ENCODE measurements around the gene FAT1. TPM values are rescaled to one million over a fixed set of nuclear protein-coding genes. Genes with fewer than 3 reads are reported as not detected.

Gene FAT1
- total and polyA plus RNA-seq, 9 donors: 80.7 to 144 (median 124) TPM

DNA sequence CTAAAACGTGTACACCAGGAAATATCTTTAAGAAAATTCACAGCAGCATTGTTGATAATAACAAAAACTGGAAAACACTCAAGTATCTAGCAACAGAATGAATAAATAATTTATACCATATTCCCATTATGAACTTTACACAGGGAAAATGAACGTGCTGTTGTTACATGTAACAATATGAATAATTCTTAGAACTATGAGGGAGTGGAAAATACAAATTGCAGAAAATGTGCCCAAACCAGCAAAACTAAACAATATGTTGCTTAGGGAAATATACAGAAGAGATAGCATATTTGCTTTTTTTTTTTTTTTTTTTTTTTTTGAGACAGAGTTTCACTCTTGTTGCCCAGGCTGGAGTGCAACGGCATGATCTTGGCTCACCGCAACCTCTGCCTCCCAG lies 14.8 kb upstream of the FAT1 start:
- no CpG with 5 or more reads among the region's 4 CpGs for WGBS (ENCODE audit: insufficient coverage)
- H3K36me3 ChIP-seq (ENCODE audit: control insufficient read depth, insufficient read depth, low read length): no peaks in the 10 kb centered on the region
- DNase-seq: peak; percentile 40
- H3K27ac ChIP-seq (ENCODE audit: low read length): no peak overlapping the region
- peaks cover 7% of the 10 kb centered on the region for H3K4me1 ChIP-seq (ENCODE audit: control insufficient read depth, insufficient read depth, low read length)
- no peak overlapping the region for H3K4me3 ChIP-seq (ENCODE audit: low read length)
- H3K27me3 ChIP-seq (ENCODE audit: control insufficient read depth, insufficient read depth, low read length): no peaks in the 10 kb centered on the region
- no peaks in the 10 kb centered on the region for H3K9me3 ChIP-seq (replicated peaks; ENCODE audit: control insufficient read depth, low read depth, low read length)

DNA sequence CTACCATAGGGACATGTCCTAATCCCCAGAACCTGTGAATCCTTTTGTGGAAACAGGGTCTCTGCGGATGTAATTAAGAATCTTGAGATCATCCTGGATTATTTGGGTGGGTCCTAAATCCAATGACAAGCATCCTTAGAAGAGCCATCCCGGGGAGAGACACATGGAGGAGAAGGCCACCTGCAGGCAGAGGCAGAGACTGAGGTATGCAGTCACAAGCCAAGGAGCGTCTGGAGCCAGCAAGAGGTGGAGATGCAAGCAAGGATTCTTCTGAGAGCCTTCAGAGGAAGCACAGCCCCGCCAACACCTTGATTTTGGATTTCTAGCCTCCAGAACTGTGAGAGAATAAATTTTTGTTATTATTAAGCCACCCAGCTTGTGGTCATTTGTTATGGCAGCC lies 13.8 kb upstream of the FAT1 start:
- H3K27me3 ChIP-seq (ENCODE audit: control insufficient read depth, insufficient read depth, low read length): no peaks in the 10 kb centered on the region
- no peak for DNase-seq
- no peaks in the 10 kb centered on the region for H3K9me3 ChIP-seq (replicated peaks; ENCODE audit: control insufficient read depth, low read depth, low read length)
- H3K4me3 ChIP-seq (ENCODE audit: low read length): no peak overlapping the region
- no peak overlapping the region for H3K27ac ChIP-seq (ENCODE audit: low read length)
- WGBS (ENCODE audit: insufficient coverage): 75% methylated on average over 3 of the region's 4 CpGs
- peaks cover 5% of the 10 kb centered on the region for H3K4me1 ChIP-seq (ENCODE audit: control insufficient read depth, insufficient read depth, low read length)
- no peaks in the 10 kb centered on the region for H3K36me3 ChIP-seq (ENCODE audit: control insufficient read depth, insufficient read depth, low read length)

- DNase-seq: no peak
- H3K27ac ChIP-seq (ENCODE audit: low read length): no peak overlapping the region
- H3K36me3 ChIP-seq (ENCODE audit: control insufficient read depth, insufficient read depth, low read length): no peaks in the 10 kb centered on the region
- H3K4me1 ChIP-seq (ENCODE audit: control insufficient read depth, insufficient read depth, low read length): peaks cover 5% of the 10 kb centered on the region
- H3K9me3 ChIP-seq (replicated peaks; ENCODE audit: control insufficient read depth, low read depth, low read length): no peaks in the 10 kb centered on the region
- no peaks in the 10 kb centered on the region for H3K27me3 ChIP-seq (ENCODE audit: control insufficient read depth, insufficient read depth, low read length)
- whole genome bisulfite sequencing (ENCODE audit: insufficient coverage): 100% methylated on average over 1 of the region's 6 CpGs
- H3K4me3 ChIP-seq (ENCODE audit: low read length): no peak overlapping the region
Observed at GRCh38 chr4:186736466-186736865, 12.8 kb upstream of the FAT1 start.

GRCh38 chr4:186734251-186734650 lies 10.6 kb upstream of the FAT1 start:
- no peak for DNase-seq
- WGBS (ENCODE audit: insufficient coverage): no CpG with 5 or more reads among the region's 7 CpGs
- H3K4me1 ChIP-seq (ENCODE audit: control insufficient read depth, insufficient read depth, low read length): no peaks in the 10 kb centered on the region
- no peaks in the 10 kb centered on the region for H3K36me3 ChIP-seq (ENCODE audit: control insufficient read depth, insufficient read depth, low read length)
- no peak overlapping the region for H3K27ac ChIP-seq (ENCODE audit: low read length)
- H3K9me3 ChIP-seq (replicated peaks; ENCODE audit: control insufficient read depth, low read depth, low read length): no peaks in the 10 kb centered on the region
- no peaks in the 10 kb centered on the region for H3K27me3 ChIP-seq (ENCODE audit: control insufficient read depth, insufficient read depth, low read length)
- no peak overlapping the region for H3K4me3 ChIP-seq (ENCODE audit: low read length)

GRCh38 chr4:186733778-186734177 lies 10.1 kb upstream of the FAT1 start:
- no peak overlapping the region for H3K27ac ChIP-seq (ENCODE audit: low read length)
- no peaks in the 10 kb centered on the region for H3K9me3 ChIP-seq (replicated peaks; ENCODE audit: control insufficient read depth, low read depth, low read length)
- WGBS (ENCODE audit: insufficient coverage): 41% methylated on average over 3 of the region's 4 CpGs
- H3K27me3 ChIP-seq (ENCODE audit: control insufficient read depth, insufficient read depth, low read length): no peaks in the 10 kb centered on the region
- H3K4me3 ChIP-seq (ENCODE audit: low read length): no peak overlapping the region
- no peaks in the 10 kb centered on the region for H3K4me1 ChIP-seq (ENCODE audit: control insufficient read depth, insufficient read depth, low read length)
- no peak for DNase-seq
- no peaks in the 10 kb centered on the region for H3K36me3 ChIP-seq (ENCODE audit: control insufficient read depth, insufficient read depth, low read length)

DNA sequence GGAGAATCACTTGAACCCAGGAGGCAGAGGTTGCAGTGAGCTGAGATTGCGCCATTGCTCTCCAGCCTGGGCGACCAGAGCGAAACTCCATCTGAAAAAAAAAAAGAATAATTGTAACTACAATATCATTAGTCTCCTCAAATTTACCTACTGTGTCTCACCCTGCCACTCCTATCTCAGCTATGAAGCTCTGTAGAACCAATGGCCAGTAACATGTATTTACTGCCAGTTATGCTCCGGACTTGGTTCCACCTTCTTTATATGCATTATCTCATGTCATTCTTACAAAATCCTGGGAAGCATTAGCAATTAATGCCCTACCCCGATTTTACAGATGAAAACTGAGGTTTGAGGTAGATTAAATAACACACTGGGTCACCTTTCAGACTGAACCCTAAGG lies 7.0 kb upstream of the FAT1 start:
- no peak overlapping the region for H3K27ac ChIP-seq (ENCODE audit: low read length)
- no peak for DNase-seq
- WGBS (ENCODE audit: insufficient coverage): 100% methylated on average over 1 of the region's 5 CpGs

GRCh38 chr4:186729856-186730255 lies 6.2 kb upstream of the FAT1 start:
- WGBS (ENCODE audit: insufficient coverage): no CpG with 5 or more reads among the region's 1 CpG
- peaks cover 13% of the 10 kb centered on the region for H3K4me1 ChIP-seq (ENCODE audit: control insufficient read depth, insufficient read depth, low read length)

More for the DNA sequence above, 7.0 kb upstream of the FAT1 start:
- H3K4me1 ChIP-seq (ENCODE audit: control insufficient read depth, insufficient read depth, low read length): peaks cover 9% of the 10 kb centered on the region
- peaks cover 9% of the 10 kb centered on the region for H3K27me3 ChIP-seq (ENCODE audit: control insufficient read depth, insufficient read depth, low read length)
- H3K9me3 ChIP-seq (replicated peaks; ENCODE audit: control insufficient read depth, low read depth, low read length): no peaks in the 10 kb centered on the region
- no peak overlapping the region for H3K4me3 ChIP-seq (ENCODE audit: low read length)
- no peaks in the 10 kb centered on the region for H3K36me3 ChIP-seq (ENCODE audit: control insufficient read depth, insufficient read depth, low read length)

GRCh38 chr4:186728631-186729271 lies 5.1 kb upstream of the FAT1 start:
- no peak for DNase-seq
- Histone ChIP-seq H3K9me3 (replicated peaks; ENCODE audit: control insufficient read depth, low read depth, low read length) (no peaks in the 10 kb centered on the region), H3K4me3 (ENCODE audit: low read length) (no peak overlapping the region), H3K27ac (ENCODE audit: low read length) (no peak overlapping the region), H3K27me3 (ENCODE audit: control insufficient read depth, insufficient read depth, low read length) (peaks cover 21% of the 10 kb centered on the region), H3K36me3 (ENCODE audit: control insufficient read depth, insufficient read depth, low read length) (no peaks in the 10 kb centered on the region), H3K4me1 (ENCODE audit: control insufficient read depth, insufficient read depth, low read length) (peaks cover 15% of the 10 kb centered on the region)
- no CpG with 5 or more reads among the region's 4 CpGs for WGBS (ENCODE audit: insufficient coverage)

More at GRCh38 chr4:186729856-186730255, 6.2 kb upstream of the FAT1 start:
- H3K27me3 ChIP-seq (ENCODE audit: control insufficient read depth, insufficient read depth, low read length): peaks cover 15% of the 10 kb centered on the region
- H3K27ac ChIP-seq (ENCODE audit: low read length): no peak overlapping the region
- H3K4me3 ChIP-seq (ENCODE audit: low read length): no peak overlapping the region
- no peak for DNase-seq
- H3K9me3 ChIP-seq (replicated peaks; ENCODE audit: control insufficient read depth, low read depth, low read length): no peaks in the 10 kb centered on the region
- H3K36me3 ChIP-seq (ENCODE audit: control insufficient read depth, insufficient read depth, low read length): no peaks in the 10 kb centered on the region

- Histone ChIP-seq H3K27ac (ENCODE audit: low read length) (no peak overlapping the region), H3K4me3 (ENCODE audit: low read length) (no peak overlapping the region), H3K27me3 (ENCODE audit: control insufficient read depth, insufficient read depth, low read length) (peaks cover 21% of the 10 kb centered on the region), H3K36me3 (ENCODE audit: control insufficient read depth, insufficient read depth, low read length) (no peaks in the 10 kb centered on the region), H3K9me3 (replicated peaks; ENCODE audit: control insufficient read depth, low read depth, low read length) (no peaks in the 10 kb centered on the region), H3K4me1 (ENCODE audit: control insufficient read depth, insufficient read depth, low read length) (peaks cover 15% of the 10 kb centered on the region)
- 56% methylated on average over 4 of the region's 6 CpGs for WGBS (ENCODE audit: insufficient coverage)
- peak; percentile 41 for DNase-seq
Observed at GRCh38 chr4:186727977-186728519, 4.4 kb upstream of the FAT1 start.

- H3K27ac ChIP-seq (ENCODE audit: low read length): peak overlapping the region; percentile 83
- no peaks in the 10 kb centered on the region for H3K36me3 ChIP-seq (ENCODE audit: control insufficient read depth, insufficient read depth, low read length)
- H3K9me3 ChIP-seq (replicated peaks; ENCODE audit: control insufficient read depth, low read depth, low read length): no peaks in the 10 kb centered on the region
- peak overlapping the region; percentile 88 for H3K4me3 ChIP-seq (ENCODE audit: low read length)
- WGBS (ENCODE audit: insufficient coverage): 10% methylated on average over 3 of the region's 15 CpGs
- peaks cover 21% of the 10 kb centered on the region for H3K27me3 ChIP-seq (ENCODE audit: control insufficient read depth, insufficient read depth, low read length)
- H3K4me1 ChIP-seq (ENCODE audit: control insufficient read depth, insufficient read depth, low read length): peaks cover 15% of the 10 kb centered on the region
- no peak for DNase-seq
Observed at GRCh38 chr4:186727169-186727976, 3.7 kb upstream of the FAT1 start.

Data from muscle of leg (tissue), 11 donors.